HepG2 (cell line): ENCODE measurements around the gene MVB12A. TPM values are rescaled to one million over a fixed set of nuclear protein-coding genes. Genes with fewer than 3 reads are reported as not detected.

Source experiments
- AKAP8 ChIP-seq: sonication (generic); formaldehyde crosslinking; IDR thresholded peaks from 2 replicates; pipeline ENCODE4 v1.5.1; 2020; ENCODE audit warnings: mild to moderate bottlenecking, missing genetic modification reagents
- ARNT2 ChIP-seq: sonication (generic); formaldehyde crosslinking; IDR thresholded peaks from 2 replicates; pipeline ENCODE4 v1.8.0; 2022; ENCODE audit warnings: mild to moderate bottlenecking, low read depth, missing genetic modification reagents, moderate library complexity
- ATF1 ChIP-seq: IDR thresholded peaks from 2 replicates; pipeline ENCODE4 v1.6.1; 2016; ENCODE audit warnings: mild to moderate bottlenecking, control low read depth
- FOXA1 ChIP-seq, 2 experiments: fragments of 450-650 bp in 1 of 2; sonication (generic) in 1 of 2; formaldehyde crosslinking in 1 of 2; IDR thresholded peaks; 2 replicates each; pipeline versions ENCODE4 v1.4.0 to v1.6.1; 2016 to 2020; ENCODE audit warnings: missing genetic modification reagents in 1 of 2
- GABPA ChIP-seq, 2 experiments: IDR thresholded peaks; 2 replicates each; pipeline ENCODE4 v1.6.1; 2011 to 2016; ENCODE audit warnings: low read depth in 2 of 2, low read length in 1 of 2, missing biosample characterization in 1 of 2, missing genetic modification characterization in 1 of 2
- HOXA5 ChIP-seq: sonication (generic); formaldehyde crosslinking; IDR thresholded peaks from 2 replicates; pipeline ENCODE4 v1.4.0; 2020; ENCODE audit warnings: missing genetic modification reagents
- IKZF4 ChIP-seq: sonication (generic); formaldehyde crosslinking; IDR thresholded peaks from 2 replicates; pipeline ENCODE4 v1.5.1; 2020; ENCODE audit warnings: borderline replicate concordance, mild to moderate bottlenecking, low read depth, missing genetic modification reagents; ENCODE audit errors: not compliant biosample characterization
- REST ChIP-seq, 2 experiments: IDR thresholded peaks; 2 replicates each; pipeline ENCODE4 v1.6.1; 2011 to 2012; ENCODE audit warnings: low read length in 2 of 2, borderline replicate concordance in 1 of 2, low read depth in 1 of 2, mild to moderate bottlenecking in 1 of 2, moderate library complexity in 1 of 2
- RFXANK ChIP-seq: IDR thresholded peaks from 2 replicates; pipeline ENCODE4 v1.6.1; 2016
- SALL2 ChIP-seq: sonication (generic); formaldehyde crosslinking; IDR thresholded peaks from 2 replicates; pipeline ENCODE4 v1.8.1; 2023; ENCODE audit warnings: mild to moderate bottlenecking, missing genetic modification reagents, inconsistent platforms
- SIX1 ChIP-seq: sonication (generic); formaldehyde crosslinking; IDR thresholded peaks from 2 replicates; pipeline ENCODE4 v1.4.0; 2020; ENCODE audit warnings: missing genetic modification reagents, borderline replicate concordance
- U2AF1 ChIP-seq: fragments of 200-400 bp; formaldehyde crosslinking; optimal IDR thresholded peaks from 2 replicates; pipeline ENCODE3; 2017; ENCODE audit warnings: mild to moderate bottlenecking, low read depth, low read length
- ZBTB20 ChIP-seq: sonication (generic); formaldehyde crosslinking; IDR thresholded peaks from 2 replicates; pipeline ENCODE4 v1.8.1; 2023; ENCODE audit warnings: missing genetic modification reagents, low read depth, mild to moderate bottlenecking, borderline replicate concordance
- ZKSCAN1 ChIP-seq: fragments of 150-350 bp; IDR thresholded peaks from 2 replicates; pipeline ENCODE4 v1.6.1; 2014; ENCODE audit warnings: low read length
- ZNF121 ChIP-seq: sonication (generic); formaldehyde crosslinking; IDR thresholded peaks from 2 replicates; pipeline ENCODE4 v1.5.0; 2020; ENCODE audit warnings: mild to moderate bottlenecking, missing genetic modification reagents
- ZNF232 ChIP-seq: sonication (generic); formaldehyde crosslinking; IDR thresholded peaks from 2 replicates; pipeline ENCODE4 v1.4.0; 2020; ENCODE audit warnings: missing genetic modification reagents, borderline replicate concordance
- ZNF687 ChIP-seq: sonication (generic); formaldehyde crosslinking; IDR thresholded peaks from 2 replicates; pipeline ENCODE4 v1.5.1; 2020; ENCODE audit warnings: mild to moderate bottlenecking, missing genetic modification reagents, moderate library complexity
- polyA plus RNA-seq, 8 experiments: library from polyadenylated mRNA; depleted of rRNA in 3 of 8; stranded (reverse) in 7 of 8; unstranded in 1 of 8; fragments of >200 nt; fragmentation: Illumina TruSeq in 4 of 8; extraction: Trizol in 4 of 8; gene quantifications; 2 replicates each; pipeline versions ENCODE4 v1.2.1 to v1.2.3, GENCODE V29; 2011 to 2016; ENCODE audit warnings: low read depth in 4 of 8, missing spikeins in 1 of 8, mixed read lengths in 1 of 8; ENCODE audit not compliant: insufficient read depth in 1 of 8
- total RNA-seq, 5 experiments: library from RNA; depleted of rRNA; stranded (reverse); fragments of >200 nt; fragmentation: Illumina TruSeq; extraction: Trizol; gene quantifications; 2 replicates each; pipeline ENCODE4 v1.2.3, GENCODE V29; 2016; ENCODE audit warnings: low read depth in 1 of 5
- TF ChIP-seq, protein P1 (sequence below): IDR thresholded peaks from 2 replicates; pipeline ENCODE4 v1.6.1; 2016; ENCODE audit warnings: low read depth
- TF ChIP-seq, protein P2 (sequence below): sonication (generic); formaldehyde crosslinking; IDR thresholded peaks from 2 replicates; pipeline ENCODE4 v1.5.1; 2020; ENCODE audit warnings: missing genetic modification reagents, mild to moderate bottlenecking, borderline replicate concordance

MVB12A gene
- total and polyA plus RNA-seq, 2 of the 13 experiments (the other 11 are each of a cell fraction or from before 2014, with no cell fraction given): 35.7 to 36.1 TPM

DNA sequence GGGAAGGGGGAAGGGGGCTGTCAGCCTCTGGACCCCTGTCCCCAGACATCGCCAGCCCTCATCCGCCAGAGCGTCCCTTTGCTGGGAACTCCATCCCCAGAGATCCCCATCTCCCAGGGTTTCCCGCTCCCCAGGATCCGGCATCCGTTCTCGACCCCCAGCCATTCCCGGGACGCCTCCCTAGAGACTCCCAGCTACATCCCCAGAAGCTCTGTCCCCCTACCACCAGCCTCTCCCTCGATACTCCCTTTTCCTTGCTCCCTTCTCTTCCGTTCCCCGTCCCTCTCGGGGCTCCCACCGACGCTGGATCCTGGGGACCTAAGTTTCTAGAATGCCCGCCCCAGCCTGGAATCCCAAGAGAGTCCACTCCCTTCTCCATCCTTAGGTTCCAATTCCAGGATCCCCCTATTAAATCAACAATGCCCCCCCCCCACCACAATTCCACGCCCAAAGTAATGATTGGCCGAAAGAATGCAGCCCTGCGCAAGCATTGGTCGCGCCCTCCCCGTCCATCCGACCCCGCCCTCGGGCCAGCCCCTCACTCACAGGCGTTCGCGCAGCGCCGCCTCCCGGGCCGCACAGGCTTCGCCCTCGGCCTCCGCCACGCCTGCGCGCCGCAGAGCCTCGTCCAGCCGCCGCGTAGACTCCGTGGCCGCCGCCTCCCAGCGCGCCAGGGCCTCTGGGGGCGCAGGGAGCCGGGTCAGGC, 29.0 kb upstream of the MVB12A start (continued):
- TF ChIP-seq GABPA (IDR thresholded peaks at IDR 0.05; ENCODE audit: low read depth, low read length) (no peak), GABPA (CRISPR knock-in tag; IDR thresholded peaks at IDR 0.05; ENCODE audit: low read depth) (no peak), FOXA1 (IDR thresholded peaks at IDR 0.05) (no peak), FOXA1 (CRISPR knock-in tag; IDR thresholded peaks at IDR 0.05) (no peak; the same call in 1 of the 2 replicates), RFXANK (CRISPR knock-in tag) (0 out of 2 replicates have a peak, but pooled peaks have one; percentile 23), REST (IDR thresholded peaks at IDR 0.05; ENCODE audit: borderline replicate concordance in 1 of 2, low read depth in 1 of 2, low read length in 2 of 2) (no peak), ZNF121 (CRISPR knock-in tag) (0 out of 2 replicates have a peak, but pooled peaks have one; percentile 9), U2AF1 (no peak), ARNT2 (CRISPR knock-in tag) (0 out of 2 replicates have a peak, but pooled peaks have one; percentile 43), HOXA5 (CRISPR knock-in tag) (no peak), AKAP8 (CRISPR knock-in tag) (peak; percentile 55; the same call in 1 of the 2 replicates), SIX1 (no peak), ZNF232 (CRISPR knock-in tag) (no peak), ZKSCAN1 (no peak), SALL2 (CRISPR knock-in tag) (no peak), ZBTB20 (CRISPR knock-in tag) (no peak), IKZF4 (CRISPR knock-in tag) (no peak), ZNF687 (peak; percentile 83), ATF1 (CRISPR knock-in tag) (no peak)
- TF ChIP-seq, protein P1, sequence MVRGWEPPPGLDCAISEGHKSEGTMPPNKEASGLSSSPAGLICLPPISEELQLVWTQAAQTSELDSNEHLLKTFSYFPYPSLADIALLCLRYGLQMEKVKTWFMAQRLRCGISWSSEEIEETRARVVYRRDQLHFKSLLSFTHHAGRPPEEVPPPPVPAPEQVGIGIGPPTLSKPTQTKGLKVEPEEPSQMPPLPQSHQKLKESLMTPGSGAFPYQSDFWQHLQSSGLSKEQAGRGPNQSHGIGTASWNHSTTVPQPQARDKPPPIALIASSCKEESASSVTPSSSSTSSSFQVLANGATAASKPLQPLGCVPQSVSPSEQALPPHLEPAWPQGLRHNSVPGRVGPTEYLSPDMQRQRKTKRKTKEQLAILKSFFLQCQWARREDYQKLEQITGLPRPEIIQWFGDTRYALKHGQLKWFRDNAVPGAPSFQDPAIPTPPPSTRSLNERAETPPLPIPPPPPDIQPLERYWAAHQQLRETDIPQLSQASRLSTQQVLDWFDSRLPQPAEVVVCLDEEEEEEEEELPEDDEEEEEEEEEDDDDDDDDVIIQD (CRISPR knock-in tag): no peak
- TF ChIP-seq, protein P2, sequence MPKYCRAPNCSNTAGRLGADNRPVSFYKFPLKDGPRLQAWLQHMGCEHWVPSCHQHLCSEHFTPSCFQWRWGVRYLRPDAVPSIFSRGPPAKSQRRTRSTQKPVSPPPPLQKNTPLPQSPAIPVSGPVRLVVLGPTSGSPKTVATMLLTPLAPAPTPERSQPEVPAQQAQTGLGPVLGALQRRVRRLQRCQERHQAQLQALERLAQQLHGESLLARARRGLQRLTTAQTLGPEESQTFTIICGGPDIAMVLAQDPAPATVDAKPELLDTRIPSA (CRISPR knock-in tag): no peak
